Dendritic cell treated with granulocyte-macrophage colony-stimulating factor and Interleukin-4, amounts not matched to agents 40 ng/mL and 50 ng/mL, for 4 days (primary cell): ENCODE measurements around the gene CTCF.
"Not testable (repeated sequence)": the region's sequence is repeated elsewhere in the genome, so short reads cannot be mapped to it uniquely, and the experiment has no call there.

Source experiments
- H3K27ac Mint-ChIP-seq: one replicate; pipeline ENCODE4 v1.8.0; 2022; ENCODE audit warnings: mild to moderate bottlenecking, mixed read lengths
- H3K27me3 Mint-ChIP-seq: one replicate; pipeline ENCODE4 v1.8.0; 2022; ENCODE audit warnings: mild to moderate bottlenecking, mixed read lengths
- H3K36me3 Mint-ChIP-seq: one replicate; pipeline ENCODE4 v1.8.0; 2022; ENCODE audit warnings: low read depth, mixed read lengths
- H3K4me1 Mint-ChIP-seq: one replicate; pipeline ENCODE4 v1.8.0; 2022; ENCODE audit warnings: low read depth, mixed read lengths
- H3K4me3 Mint-ChIP-seq: one replicate; pipeline ENCODE4 v1.8.0; 2022; ENCODE audit warnings: mild to moderate bottlenecking, moderate library complexity, mixed read lengths
- H3K9me3 Mint-ChIP-seq: one replicate; pipeline ENCODE4 v1.8.0; 2022; ENCODE audit warnings: mixed read lengths
- intact Hi-C: fragments of 100-400 bp; cut with micrococcal nuclease; formaldehyde crosslinking; loops from one replicate; pipeline ENCODE4 v1.15.0; 2022

CTCF gene

DNA sequence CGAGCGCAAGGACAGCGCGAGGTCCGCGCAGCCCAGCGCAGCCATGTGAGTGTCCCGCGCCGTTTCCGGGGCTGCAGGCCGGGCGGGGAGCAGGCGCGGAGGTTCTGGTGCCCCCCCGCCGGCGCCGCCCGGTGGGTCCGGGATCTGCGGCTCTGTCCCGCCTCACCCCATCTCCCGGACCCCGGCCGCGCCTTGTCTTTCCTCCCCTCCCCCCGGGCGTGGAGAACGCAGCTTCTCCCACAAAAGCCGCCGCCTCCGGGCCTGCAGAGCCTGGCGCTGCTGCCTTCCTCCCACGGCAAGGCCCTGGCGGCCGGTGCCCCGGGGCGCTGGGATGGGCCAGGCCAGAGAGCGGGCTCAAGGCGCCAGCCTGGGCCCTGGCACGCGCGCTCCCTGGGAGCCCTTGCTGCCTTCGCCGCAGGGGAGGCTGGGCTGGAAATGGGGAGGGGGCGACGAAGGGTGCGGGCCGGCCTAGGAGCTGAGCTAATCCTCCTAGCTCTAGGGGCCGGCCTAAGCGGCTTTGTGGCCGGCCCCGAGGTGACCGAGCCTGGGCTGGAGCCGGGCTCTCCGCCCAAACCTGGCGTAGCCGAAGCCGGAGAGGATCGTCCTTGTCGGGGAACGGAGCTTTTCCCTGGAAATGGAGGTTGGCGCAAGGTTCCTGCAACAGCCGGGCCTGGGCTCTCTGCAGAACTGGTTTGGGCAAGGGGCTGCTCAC is 33.3 kb upstream of the CTCF start:
- H3K9me3 Mint-ChIP-seq, result no peaks in the 10 kb centered on the region
- intact Hi-C loops, result no loop called here
- peaks cover 28% of the 10 kb centered on the region for H3K27me3 Mint-ChIP-seq
- peaks cover 44% of the 10 kb centered on the region for H3K4me1 Mint-ChIP-seq
- H3K36me3 Mint-ChIP-seq, result peaks cover 30% of the 10 kb centered on the region
- H3K27ac Mint-ChIP-seq, result peak overlapping the region; percentile 96
- H3K4me3 Mint-ChIP-seq, result peak overlapping the region; percentile 81

DNA sequence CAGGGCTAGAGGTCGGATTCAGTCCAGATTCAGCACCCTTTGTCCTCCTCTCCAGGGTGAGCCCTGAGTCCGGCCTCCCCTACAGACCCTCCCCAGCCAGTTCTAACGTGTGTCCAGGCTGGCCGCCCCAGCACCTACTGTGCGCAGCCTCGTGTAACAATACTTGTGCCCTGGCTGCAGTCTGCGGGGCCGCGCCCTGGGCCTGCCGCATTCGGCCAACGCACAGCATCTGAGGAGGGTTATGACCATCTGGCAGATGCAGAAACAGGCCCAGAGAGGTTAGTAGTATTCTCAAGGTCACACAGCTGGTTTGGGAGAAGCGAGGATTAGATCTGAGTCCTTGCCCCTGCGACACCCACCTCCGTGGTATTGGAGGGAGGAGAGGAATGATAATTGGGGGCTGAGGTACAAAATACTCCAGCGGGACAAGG is 32.7 kb upstream of the CTCF start:
- H3K27me3 Mint-ChIP-seq, result peaks cover 25% of the 10 kb centered on the region
- peak overlapping the region; percentile 96 for H3K27ac Mint-ChIP-seq
- H3K4me3 Mint-ChIP-seq, result peak overlapping the region; percentile 81
- H3K4me1 Mint-ChIP-seq, result peaks cover 44% of the 10 kb centered on the region
- intact Hi-C loops, result loop anchor here (2.0 kb wide), 1 partner anchor 33 kb away; the partner anchor contains the start of gene CTCF
- peaks cover 30% of the 10 kb centered on the region for H3K36me3 Mint-ChIP-seq
- H3K9me3 Mint-ChIP-seq, result no peaks in the 10 kb centered on the region

DNA sequence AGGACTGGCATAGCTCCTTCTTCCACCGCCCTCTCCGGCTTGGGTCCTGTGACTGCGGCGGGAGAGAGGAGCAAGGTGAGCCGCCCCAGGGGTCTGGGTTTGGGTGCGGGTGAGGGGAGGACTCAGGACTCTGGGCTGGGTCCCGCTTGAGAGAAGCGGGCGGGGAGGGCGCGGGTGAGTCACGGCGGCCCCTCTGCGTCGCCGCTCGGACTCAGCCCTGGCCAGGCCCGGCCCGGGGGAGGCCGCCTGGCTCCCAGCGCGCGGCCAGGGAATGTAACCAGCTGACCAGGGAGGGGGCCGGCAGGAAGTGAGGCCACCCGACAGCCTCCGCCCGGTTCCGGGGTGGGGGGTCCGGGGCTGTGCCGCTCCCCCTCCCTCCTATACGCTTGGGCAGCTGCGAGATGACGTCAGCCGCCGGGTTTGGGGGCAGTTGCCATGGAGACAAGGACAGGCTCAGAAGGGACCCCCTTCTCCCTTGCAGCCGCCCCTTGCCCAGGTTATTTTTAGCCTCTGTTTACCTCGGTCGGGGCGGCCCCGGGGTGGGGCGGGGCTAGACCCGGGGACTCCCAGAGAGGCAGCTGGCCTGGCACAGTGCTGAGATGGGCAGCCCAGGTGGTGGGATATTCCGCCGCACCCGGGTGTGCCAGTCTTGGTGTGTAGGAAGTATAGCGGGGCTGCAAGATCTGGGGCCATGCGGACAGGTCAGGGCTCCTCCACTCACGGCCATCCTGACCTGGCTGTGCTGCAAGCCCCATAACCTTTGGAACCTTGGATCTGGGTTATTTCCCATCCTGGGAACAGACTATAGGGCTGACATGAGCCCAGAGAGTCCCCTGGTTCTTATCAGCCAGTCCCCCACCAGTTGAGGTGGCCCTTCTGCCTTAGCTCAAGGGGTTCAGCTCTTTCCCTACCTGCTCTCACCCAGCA is 32.0 kb upstream of the CTCF start:
- Mint-ChIP-seq H3K4me3 (peak overlapping the region; percentile 81), H3K9me3 (no peaks in the 10 kb centered on the region), H3K36me3 (peaks cover 36% of the 10 kb centered on the region), H3K27ac (peak overlapping the region; percentile 96), H3K4me1 (peaks cover 45% of the 10 kb centered on the region), H3K27me3 (peaks cover 22% of the 10 kb centered on the region)
- intact Hi-C loops, result loop anchor here (2.0 kb wide), 1 partner anchor 33 kb away; the partner anchor contains the start of gene CTCF

DNA sequence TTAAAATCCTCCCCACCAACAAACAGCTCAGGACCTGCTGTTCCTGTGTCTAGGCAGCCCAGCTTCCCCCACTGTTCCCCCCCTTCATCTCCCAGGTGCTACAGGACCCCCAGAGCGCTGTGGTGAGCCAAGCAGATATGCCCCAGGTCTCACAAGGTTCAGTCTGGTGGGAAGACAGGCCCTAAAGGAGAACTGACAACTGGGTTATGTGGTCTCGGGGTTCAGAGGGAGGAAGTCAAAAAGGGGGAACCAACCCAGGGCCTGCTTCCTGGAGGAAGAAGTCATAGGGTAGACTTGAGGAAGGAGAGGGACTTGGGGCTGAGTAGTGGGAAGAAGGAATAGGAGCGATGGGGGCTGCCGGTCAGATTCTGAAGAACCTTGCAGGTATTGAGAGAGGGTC is 31.1 kb upstream of the CTCF start:
- Mint-ChIP-seq H3K9me3 (no peaks in the 10 kb centered on the region), H3K27me3 (peaks cover 15% of the 10 kb centered on the region), H3K36me3 (peaks cover 44% of the 10 kb centered on the region), H3K4me3 (peak overlapping the region; percentile 81), H3K4me1 (peaks cover 45% of the 10 kb centered on the region), H3K27ac (peak overlapping the region; percentile 96)
- intact Hi-C loops, result loop anchor here (2.0 kb wide), 1 partner anchor 32 kb away; the partner anchor contains the start of gene CTCF

DNA sequence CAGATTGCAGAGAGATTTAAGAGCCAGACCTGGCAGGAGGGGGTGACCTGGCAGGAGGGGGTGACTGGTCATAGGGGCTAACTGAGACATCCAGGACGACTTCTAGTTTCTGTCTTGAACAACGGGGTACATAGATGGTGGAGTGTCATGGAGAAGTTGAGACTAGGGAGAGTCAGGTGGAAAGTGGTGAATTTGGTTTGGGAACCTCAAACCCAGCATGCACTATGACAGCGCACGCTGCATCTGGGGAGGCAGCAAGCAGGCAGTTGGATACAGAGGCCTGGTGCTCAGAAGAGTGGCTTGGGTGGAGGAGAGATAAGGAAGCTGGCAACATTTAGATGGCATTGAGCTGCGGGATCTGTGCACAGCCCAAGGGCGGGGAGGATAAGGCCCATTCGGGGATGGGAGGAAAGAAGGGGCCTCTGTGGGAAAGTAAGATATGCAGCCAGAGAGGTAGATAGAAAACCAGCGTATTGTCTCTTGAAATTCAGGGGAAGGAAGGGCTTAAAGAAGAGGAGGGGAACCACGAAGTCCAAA is 29.2 kb upstream of the CTCF start:
- intact Hi-C loops, result no loop called here
- Mint-ChIP-seq H3K36me3 (peaks cover 52% of the 10 kb centered on the region), H3K27me3 (peaks cover 7% of the 10 kb centered on the region), H3K9me3 (no peaks in the 10 kb centered on the region), H3K27ac (peak overlapping the region; percentile 28), H3K4me1 (peaks cover 57% of the 10 kb centered on the region), H3K4me3 (no peak overlapping the region)

DNA sequence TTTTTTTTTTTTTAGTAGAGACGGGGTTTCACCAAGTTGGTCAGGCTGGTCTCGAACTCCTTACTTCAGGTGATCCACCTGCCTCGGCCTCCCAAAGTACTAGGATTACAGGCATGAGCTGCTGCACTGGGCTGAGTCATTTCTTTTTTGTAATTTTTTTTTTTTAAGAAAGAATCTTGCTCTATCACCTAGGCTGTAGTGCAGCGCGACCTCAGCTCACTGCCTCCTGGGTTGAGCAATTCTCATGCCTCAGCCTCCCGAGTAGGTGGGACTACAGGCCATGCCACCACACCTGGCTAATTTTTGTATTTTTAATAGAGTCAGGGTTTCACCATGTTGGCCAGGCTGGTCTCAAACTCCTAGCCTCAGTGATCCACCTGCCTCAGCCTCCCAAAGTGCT is 28.3 kb upstream of the CTCF start:
- H3K4me3 Mint-ChIP-seq, H3K27me3 Mint-ChIP-seq, H3K9me3 Mint-ChIP-seq, H3K27ac Mint-ChIP-seq, intact Hi-C loops: not testable (repeated sequence)
- Mint-ChIP-seq H3K4me1 (peaks cover 64% of the 10 kb centered on the region), H3K36me3 (peaks cover 59% of the 10 kb centered on the region)

DNA sequence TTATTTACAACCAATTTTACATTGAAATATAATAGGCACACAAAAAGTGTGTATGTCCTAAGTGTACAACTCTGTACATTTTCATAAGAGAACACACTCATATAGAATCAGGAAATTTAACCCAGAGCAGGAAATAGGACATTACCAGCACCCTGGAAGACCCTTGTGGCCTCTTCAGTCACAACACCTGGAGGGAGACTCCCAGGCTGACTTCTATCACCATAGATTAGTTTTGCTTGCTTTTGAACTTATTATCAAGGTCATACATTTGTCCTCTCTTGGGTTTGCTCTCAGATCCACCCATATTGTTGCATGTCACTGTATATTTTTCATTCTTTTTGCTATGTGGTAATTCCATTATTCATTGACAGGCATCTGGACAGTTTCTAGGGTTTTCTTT is 27.9 kb upstream of the CTCF start:
- H3K27ac Mint-ChIP-seq, result no peak overlapping the region
- H3K27me3 Mint-ChIP-seq, result peaks cover 7% of the 10 kb centered on the region
- no peak overlapping the region for H3K4me3 Mint-ChIP-seq
- peaks cover 68% of the 10 kb centered on the region for H3K4me1 Mint-ChIP-seq
- no peaks in the 10 kb centered on the region for H3K9me3 Mint-ChIP-seq
- H3K36me3 Mint-ChIP-seq, result peaks cover 60% of the 10 kb centered on the region
- intact Hi-C loops, result no loop called here

DNA sequence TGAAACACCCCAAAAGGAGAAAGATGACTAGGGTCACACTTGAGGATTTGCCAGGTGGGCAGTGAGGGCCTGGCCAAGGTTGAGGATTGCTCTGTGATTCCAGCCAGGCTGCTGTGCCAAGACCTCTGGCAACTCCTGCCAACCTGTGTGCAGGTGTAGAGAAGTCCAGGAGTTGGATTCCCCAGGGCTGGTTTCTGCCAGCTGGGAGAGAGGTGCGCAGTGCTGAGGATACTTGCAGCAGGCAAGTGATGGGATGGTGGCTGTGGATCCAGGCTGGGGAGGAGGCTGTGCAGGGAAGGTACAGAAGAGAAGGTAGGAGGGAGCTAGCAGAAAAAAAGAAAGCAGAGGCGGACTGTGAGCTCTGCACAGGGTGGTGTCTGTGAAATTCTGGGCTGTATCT is 27.1 kb upstream of the CTCF start:
- Mint-ChIP-seq H3K4me3 (no peak overlapping the region), H3K27me3 (peaks cover 7% of the 10 kb centered on the region), H3K27ac (peak overlapping the region; percentile 7), H3K36me3 (peaks cover 61% of the 10 kb centered on the region), H3K9me3 (no peaks in the 10 kb centered on the region), H3K4me1 (peaks cover 75% of the 10 kb centered on the region)
- intact Hi-C loops, result no loop called here

DNA sequence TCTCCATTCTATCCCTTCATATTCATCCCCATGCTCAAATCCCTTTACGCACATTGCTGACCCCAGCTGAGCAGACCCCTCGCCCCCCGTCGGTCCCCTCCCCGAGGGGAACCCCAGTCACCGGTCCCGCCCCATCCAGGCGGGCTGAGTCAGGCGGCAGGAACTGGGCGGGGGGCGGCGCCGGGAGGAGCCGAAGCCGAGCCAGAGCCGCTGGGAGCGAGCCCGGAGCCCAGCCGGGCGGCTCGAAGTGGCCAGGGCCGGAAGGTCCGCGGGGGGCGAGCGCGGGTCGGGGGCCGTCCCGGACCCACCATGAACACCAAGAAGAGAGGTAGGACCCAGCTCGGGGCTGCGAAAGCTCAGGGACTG is 25.1 kb upstream of the CTCF start:
- Mint-ChIP-seq H3K27me3 (peaks cover 7% of the 10 kb centered on the region), H3K27ac (peak overlapping the region; percentile 83), H3K9me3 (no peaks in the 10 kb centered on the region), H3K4me1 (peaks cover 81% of the 10 kb centered on the region), H3K4me3 (peak overlapping the region; percentile 81), H3K36me3 (peaks cover 75% of the 10 kb centered on the region)
- intact Hi-C loops, result no loop called here

DNA sequence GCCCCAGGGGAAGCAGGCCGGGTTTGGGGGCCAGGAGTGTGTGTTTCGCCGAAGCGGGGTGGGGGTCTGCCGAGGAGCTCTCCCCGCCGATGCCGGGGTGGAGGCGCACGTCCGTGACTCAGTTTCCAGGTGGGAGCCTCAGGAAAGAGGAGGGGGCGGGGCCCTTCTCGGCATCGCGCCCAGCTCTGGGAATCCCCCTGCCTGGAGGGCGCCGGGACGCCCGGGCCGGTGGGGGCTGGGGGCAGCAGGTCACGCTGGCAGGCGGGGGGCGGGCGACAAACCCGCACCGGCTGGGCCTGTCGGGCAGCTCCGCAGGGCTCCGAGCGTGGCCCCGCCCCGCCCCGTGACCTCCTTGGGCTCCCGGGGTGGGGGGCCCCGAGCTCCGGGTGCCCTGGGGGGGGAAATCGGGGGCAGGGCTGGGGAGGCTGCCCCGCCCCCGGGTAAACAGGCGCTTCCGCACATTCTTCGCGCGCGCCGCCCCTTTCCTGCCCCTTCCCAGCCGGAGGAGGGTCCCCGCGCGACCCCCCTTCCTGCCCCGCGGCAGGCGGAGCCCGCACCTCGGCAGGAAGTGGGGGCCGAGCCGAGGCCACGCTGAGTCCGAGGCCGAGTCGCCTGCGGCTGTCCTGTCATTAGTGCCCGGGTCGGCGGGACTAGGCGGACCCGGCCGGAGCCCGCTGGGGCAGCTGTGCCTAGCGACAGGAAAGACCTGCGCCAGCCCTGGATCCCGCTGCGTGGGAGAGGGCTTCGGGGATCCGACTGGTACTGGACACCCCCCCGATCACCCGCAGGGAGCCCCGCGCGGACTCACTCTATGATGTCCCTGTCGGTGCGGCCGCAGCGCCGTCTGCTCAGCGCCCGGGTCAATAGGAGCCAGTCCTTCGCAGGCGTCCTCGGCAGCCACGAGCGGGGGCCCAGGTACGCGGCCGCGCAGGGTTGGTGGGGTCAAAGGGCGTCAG is 24.4 kb upstream of the CTCF start:
- intact Hi-C loops, result no loop called here
- Mint-ChIP-seq H3K27ac (peak overlapping the region; percentile 83), H3K36me3 (peaks cover 76% of the 10 kb centered on the region)

DNA sequence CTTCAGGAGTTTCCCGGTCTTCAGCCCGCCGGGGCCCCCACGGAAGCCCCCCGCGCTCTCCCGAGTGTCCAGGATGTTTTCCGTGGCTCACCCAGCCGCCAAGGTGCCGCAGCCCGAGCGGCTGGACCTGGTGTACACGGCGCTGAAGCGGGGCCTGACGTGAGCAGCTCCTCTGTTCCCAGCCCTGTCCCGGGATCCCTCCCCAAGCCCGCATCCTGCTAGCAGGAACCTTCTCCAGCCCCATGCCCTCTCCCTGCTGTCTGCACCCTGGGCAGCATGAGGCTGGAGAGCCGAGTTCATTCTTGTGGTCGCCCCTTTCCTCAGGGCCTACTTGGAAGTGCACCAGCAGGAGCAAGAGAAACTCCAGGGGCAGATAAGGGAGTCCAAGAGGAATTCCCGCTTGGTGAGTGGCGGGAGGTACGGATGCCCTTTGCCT is 23.6 kb upstream of the CTCF start:
- H3K9me3 Mint-ChIP-seq, result no peaks in the 10 kb centered on the region
- peaks cover 76% of the 10 kb centered on the region for H3K36me3 Mint-ChIP-seq
- peak overlapping the region; percentile 68 for H3K4me3 Mint-ChIP-seq
- intact Hi-C loops, result no loop called here
- H3K27ac Mint-ChIP-seq, result peak overlapping the region; percentile 23
- peaks cover 81% of the 10 kb centered on the region for H3K4me1 Mint-ChIP-seq
- peaks cover 7% of the 10 kb centered on the region for H3K27me3 Mint-ChIP-seq

More for the DNA sequence above, 24.4 kb upstream of the CTCF start:
- peaks cover 7% of the 10 kb centered on the region for H3K27me3 Mint-ChIP-seq
- H3K4me3 Mint-ChIP-seq, result peak overlapping the region; percentile 81
- no peaks in the 10 kb centered on the region for H3K9me3 Mint-ChIP-seq
- H3K4me1 Mint-ChIP-seq, result peaks cover 81% of the 10 kb centered on the region

DNA sequence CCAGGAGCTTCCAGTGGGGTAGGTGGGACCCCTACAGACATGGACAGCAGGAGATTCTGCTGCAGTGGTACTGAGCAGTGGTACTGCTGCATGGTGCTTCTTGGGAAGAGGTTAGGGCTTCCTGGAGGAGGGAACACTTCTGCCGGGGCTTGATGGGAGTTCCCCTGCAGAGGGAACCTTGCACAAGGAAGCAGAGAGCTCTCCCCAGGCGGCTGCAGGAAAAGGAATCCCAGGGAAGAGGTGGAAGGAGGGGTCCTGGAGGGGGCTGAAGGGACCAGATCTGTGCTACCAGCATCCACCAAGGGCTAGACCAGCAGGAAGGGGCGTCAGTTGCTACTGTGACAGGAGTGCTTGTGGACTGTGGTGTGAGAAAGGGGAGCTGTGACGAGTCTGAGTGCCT is 23.1 kb upstream of the CTCF start:
- intact Hi-C loops, result no loop called here
- Mint-ChIP-seq H3K4me1 (peaks cover 86% of the 10 kb centered on the region), H3K4me3 (peak overlapping the region; percentile 68), H3K27ac (peak overlapping the region; percentile 23), H3K9me3 (no peaks in the 10 kb centered on the region), H3K36me3 (peaks cover 81% of the 10 kb centered on the region), H3K27me3 (peaks cover 7% of the 10 kb centered on the region)
